Chondrocyte (in vitro differentiated cells): ENCODE measurements around the gene LY6G5B. TPM values are rescaled to one million over a fixed set of nuclear protein-coding genes. Genes with fewer than 3 reads are reported as not detected.

Experiments used
- DNase-seq: peaks from one replicate; pipeline ENCODE4 v3.0.0; 2021; ENCODE audit warnings: mixed read lengths, low spot score
- H3K27ac Mint-ChIP-seq: one replicate; pipeline ENCODE4 v1.8.0; 2021; ENCODE audit warnings: mild to moderate bottlenecking, moderate library complexity, mixed read lengths; ENCODE audit not compliant: unreplicated experiment
- H3K27me3 Mint-ChIP-seq: 2 replicates; pipeline ENCODE4 v1.8.0; 2021; ENCODE audit warnings: low read depth, mixed read lengths
- H3K36me3 Mint-ChIP-seq: 2 replicates; pipeline ENCODE4 v1.8.0; 2021; ENCODE audit warnings: low read depth, mixed read lengths
- H3K4me1 Mint-ChIP-seq: 2 replicates; pipeline ENCODE4 v1.8.0; 2021; ENCODE audit warnings: low read depth, mild to moderate bottlenecking, mixed read lengths
- H3K4me3 Mint-ChIP-seq: one replicate; pipeline ENCODE4 v1.8.0; 2021; ENCODE audit warnings: mild to moderate bottlenecking, moderate library complexity, mixed read lengths; ENCODE audit not compliant: unreplicated experiment
- H3K9me3 Mint-ChIP-seq: 2 replicates; pipeline ENCODE4 v1.8.0; 2021; ENCODE audit warnings: low read depth, mixed read lengths
- total RNA-seq: library from RNA; stranded (reverse); gene quantifications from 3 replicates; pipeline ENCODE4 v1.2.1, GENCODE V29; 2021
- TF ChIP-seq, protein P1 (sequence below): fragments of 200-600 bp; sonication (generic); IDR thresholded peaks from 2 replicates; pipeline ENCODE4 v1.5.0; 2021; ENCODE audit warnings: antibody characterized with exemption, mild to moderate bottlenecking, moderate library complexity

The LY6G5B gene
- total RNA-seq, 1 donor from 2014 or later: 10.2 TPM

DNA sequence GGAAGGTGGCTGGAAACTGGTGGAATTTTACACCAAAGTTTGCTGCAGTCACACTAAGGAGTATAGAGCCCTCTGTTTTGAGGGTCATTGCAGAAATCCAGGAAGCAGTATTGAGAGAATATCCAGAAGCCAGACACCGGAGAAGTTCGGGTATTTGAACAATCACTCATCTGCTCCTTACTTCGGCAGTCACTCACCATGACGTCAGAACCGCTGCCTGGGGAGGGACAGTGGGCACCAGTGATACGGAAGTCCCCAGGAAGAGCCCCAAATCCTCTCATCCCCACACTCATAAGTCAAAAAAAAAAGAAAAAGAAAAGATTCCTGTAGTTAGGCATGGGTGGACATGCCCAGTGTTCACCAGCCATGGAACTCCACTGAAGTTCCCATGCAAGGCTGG, 7.1 kb downstream of the LY6G5B start:
- no peaks in the 10 kb centered on the region for H3K9me3 Mint-ChIP-seq
- peaks cover 12% of the 10 kb centered on the region for H3K4me1 Mint-ChIP-seq
- TF ChIP-seq, protein P1, sequence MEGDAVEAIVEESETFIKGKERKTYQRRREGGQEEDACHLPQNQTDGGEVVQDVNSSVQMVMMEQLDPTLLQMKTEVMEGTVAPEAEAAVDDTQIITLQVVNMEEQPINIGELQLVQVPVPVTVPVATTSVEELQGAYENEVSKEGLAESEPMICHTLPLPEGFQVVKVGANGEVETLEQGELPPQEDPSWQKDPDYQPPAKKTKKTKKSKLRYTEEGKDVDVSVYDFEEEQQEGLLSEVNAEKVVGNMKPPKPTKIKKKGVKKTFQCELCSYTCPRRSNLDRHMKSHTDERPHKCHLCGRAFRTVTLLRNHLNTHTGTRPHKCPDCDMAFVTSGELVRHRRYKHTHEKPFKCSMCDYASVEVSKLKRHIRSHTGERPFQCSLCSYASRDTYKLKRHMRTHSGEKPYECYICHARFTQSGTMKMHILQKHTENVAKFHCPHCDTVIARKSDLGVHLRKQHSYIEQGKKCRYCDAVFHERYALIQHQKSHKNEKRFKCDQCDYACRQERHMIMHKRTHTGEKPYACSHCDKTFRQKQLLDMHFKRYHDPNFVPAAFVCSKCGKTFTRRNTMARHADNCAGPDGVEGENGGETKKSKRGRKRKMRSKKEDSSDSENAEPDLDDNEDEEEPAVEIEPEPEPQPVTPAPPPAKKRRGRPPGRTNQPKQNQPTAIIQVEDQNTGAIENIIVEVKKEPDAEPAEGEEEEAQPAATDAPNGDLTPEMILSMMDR: no peak
- H3K27ac Mint-ChIP-seq: peak overlapping the region; percentile 1
- no peaks in the 10 kb centered on the region for H3K27me3 Mint-ChIP-seq
- DNase-seq: no peak
- H3K36me3 Mint-ChIP-seq: peaks cover 11% of the 10 kb centered on the region
- no peak overlapping the region for H3K4me3 Mint-ChIP-seq

GRCh38 chr6:31677955-31678354, 8.2 kb downstream of the LY6G5B start:
- Mint-ChIP-seq H3K27ac (no peak overlapping the region), H3K4me1 (peaks cover 12% of the 10 kb centered on the region), H3K9me3 (no peaks in the 10 kb centered on the region), H3K4me3 (no peak overlapping the region), H3K27me3 (no peaks in the 10 kb centered on the region), H3K36me3 (peaks cover 4% of the 10 kb centered on the region)
- TF ChIP-seq, protein P1: no peak
- DNase-seq: no peak

DNA sequence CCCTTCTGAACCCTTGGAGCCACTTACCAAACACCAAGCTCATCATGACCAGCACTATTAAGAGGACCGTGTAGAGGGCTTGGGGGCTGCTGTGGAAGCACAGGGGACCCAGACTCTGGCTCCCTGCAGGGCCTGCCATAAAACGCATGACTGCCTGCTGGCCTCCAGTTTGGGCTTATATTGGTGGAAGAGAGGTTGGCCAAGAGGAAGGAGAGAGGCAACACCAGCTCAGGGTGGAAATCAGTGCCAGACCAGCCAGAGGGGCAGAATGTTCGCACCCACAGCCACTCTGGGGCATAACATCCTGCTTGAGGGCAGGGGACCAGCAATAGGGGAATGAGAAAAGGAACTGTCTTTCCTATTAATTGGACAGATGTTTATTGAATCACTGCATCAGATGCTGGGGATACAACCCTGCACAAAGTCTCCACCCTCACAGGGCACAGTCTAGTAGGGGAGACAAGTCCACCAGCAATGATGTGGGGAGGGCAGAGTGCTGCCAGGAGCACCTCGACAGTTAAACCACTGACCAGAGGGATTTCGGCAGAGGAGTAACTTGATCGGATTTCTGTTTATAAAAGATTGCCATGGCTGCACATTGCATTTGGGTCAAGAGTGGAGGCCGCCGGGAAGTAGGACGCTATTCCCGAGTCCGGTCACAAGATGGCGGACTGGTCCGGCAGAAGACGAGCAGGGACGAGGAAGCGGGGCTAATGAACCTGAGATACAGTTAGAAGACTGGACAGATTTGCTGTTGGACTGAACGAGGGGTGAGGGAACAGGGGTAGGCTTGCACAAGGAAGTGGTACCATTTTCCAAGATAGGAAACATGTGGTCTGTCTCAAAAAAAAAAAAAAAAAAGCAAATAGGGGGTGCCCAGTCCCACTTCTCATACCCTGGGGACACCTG, 10.7 kb downstream of the LY6G5B start, which contains the start of gene LY6G5C:
LY6G5C (minus strand) TSS at position 842 of the 909 bp plus-strand sequence; CDS start at position 148, 694 bp downstream.
- H3K36me3 Mint-ChIP-seq: no peaks in the 10 kb centered on the region
- H3K9me3 Mint-ChIP-seq: no peaks in the 10 kb centered on the region
- no peaks in the 10 kb centered on the region for H3K27me3 Mint-ChIP-seq
- DNase-seq: no peak
- TF ChIP-seq, protein P1: peak; percentile 91
- peak within 1 kb of the TSS; percentile 76 for H3K27ac Mint-ChIP-seq
- peaks cover 12% of the 10 kb centered on the region for H3K4me1 Mint-ChIP-seq
- H3K4me3 Mint-ChIP-seq: peak within 1 kb of the TSS; percentile 76

GRCh38 chr6:31681135-31681671, 11.4 kb downstream of the LY6G5B start:
- peak overlapping the region; percentile 76 for H3K4me3 Mint-ChIP-seq
- no peaks in the 10 kb centered on the region for H3K27me3 Mint-ChIP-seq
- peak overlapping the region; percentile 76 for H3K27ac Mint-ChIP-seq
- peaks cover 12% of the 10 kb centered on the region for H3K4me1 Mint-ChIP-seq
- H3K9me3 Mint-ChIP-seq: no peaks in the 10 kb centered on the region
- peaks cover 5% of the 10 kb centered on the region for H3K36me3 Mint-ChIP-seq
- DNase-seq: no peak
- TF ChIP-seq, protein P1: no peak

- Mint-ChIP-seq H3K4me1 (peaks cover 12% of the 10 kb centered on the region), H3K27ac (no peak overlapping the region), H3K27me3 (no peaks in the 10 kb centered on the region), H3K4me3 (no peak overlapping the region), H3K36me3 (peaks cover 12% of the 10 kb centered on the region), H3K9me3 (no peaks in the 10 kb centered on the region)
- DNase-seq: no peak
- TF ChIP-seq, protein P1: no peak
These were observed 13.8 kb downstream of the LY6G5B start for GRCh38 chr6:31683591-31683990.
